Measurements from ENCODE around the gene WASF3. TPM values are rescaled to one million over a fixed set of nuclear protein-coding genes. Genes with fewer than 3 reads are reported as not detected.

Gene WASF3
- total RNA-seq, 3 donors from 2014 or later (not counting 1 experiment from before 2014, with no cell fraction given) = 0.61 TPM; not detected in 2

- Histone ChIP-seq H3K27me3 (ENCODE audit: control insufficient read depth, insufficient read depth, low read length) (no peaks in the 10 kb centered on the region), H3K4me3 (ENCODE audit: low read length) (no peak overlapping the region), H3K36me3 (ENCODE audit: control insufficient read depth, insufficient read depth, low read length) (no peaks in the 10 kb centered on the region), H3K9me3 (ENCODE audit: control insufficient read depth, insufficient read depth, low read length) (no peaks in the 10 kb centered on the region), H3K27ac (ENCODE audit: low read length) (no peak overlapping the region), H3K4me1 (ENCODE audit: control insufficient read depth, insufficient read depth, low read length) (no peaks in the 10 kb centered on the region)
- TF ChIP-seq CTCF (IDR thresholded peaks at IDR 0.05) = no peak
- 87% methylated on average over 5 of the region's 5 CpGs for WGBS (ENCODE audit: insufficient coverage)
- Mint-ChIP-seq H3K4me1 (no peaks in the 10 kb centered on the region), H3K27ac (no peak overlapping the region), H3K36me3 (no peaks in the 10 kb centered on the region), H3K27me3 (ENCODE audit: low read depth in 2 of 2) (peaks cover 4 to 11% of the 10 kb centered on the region in 2 donors), H3K9me3 (no peaks in the 10 kb centered on the region), H3K4me3 (no peak overlapping the region)
- ATAC-seq (peak in 1 of 3 donors; percentile 10), DNase-seq (no peak)
- intact Hi-C loops (cut with micrococcal nuclease) = no loop called here
These were observed 111.1 kb downstream of the WASF3 start for GRCh38 chr13:26668357-26669146.

DNA sequence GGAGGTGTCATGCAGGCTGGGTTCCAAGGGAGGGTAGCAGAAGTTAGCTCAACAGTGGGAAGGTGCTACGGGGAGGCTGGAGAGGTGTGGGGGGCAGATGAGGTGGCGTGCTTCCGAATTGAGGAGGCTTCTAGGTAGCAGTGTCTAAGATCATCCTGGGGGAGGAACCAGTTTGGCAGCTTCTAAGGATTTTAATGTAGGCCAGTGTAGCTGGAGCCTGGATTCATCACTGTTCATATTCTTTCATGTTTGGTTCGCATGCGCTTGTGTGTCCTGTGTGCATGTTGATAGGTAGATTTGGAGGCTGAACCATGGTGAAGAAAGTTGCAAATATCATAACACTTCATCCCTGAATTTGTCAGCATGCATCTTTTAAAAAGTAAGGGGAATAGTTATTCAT is 116.4 kb downstream of the WASF3 start:
- H3K36me3 Mint-ChIP-seq = no peaks in the 10 kb centered on the region
- 93% methylated on average over 3 of the region's 5 CpGs for WGBS (ENCODE audit: insufficient coverage)

DNA sequence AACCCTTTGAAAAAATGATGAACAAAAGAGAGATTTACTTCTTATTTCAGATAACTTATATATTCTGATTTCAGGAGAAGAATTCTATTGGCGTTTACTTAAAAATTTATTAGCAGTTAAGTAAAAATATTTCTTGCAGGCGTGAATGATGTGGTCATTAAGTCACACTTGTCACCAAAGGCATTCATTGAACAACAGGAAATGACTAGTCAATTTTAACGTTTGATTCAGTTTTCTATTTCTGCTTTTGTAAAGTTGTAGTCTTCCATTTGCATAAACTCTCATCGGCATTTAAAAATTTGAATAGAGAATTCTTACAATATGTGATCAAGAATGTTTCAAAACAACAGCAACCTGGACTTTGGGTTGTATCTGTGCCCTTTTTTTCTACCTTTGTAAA is 119.7 kb downstream of the WASF3 start:
- DNase-seq (no peak), ATAC-seq (no peak)
- intact Hi-C loops (cut with micrococcal nuclease) = no loop called here
- no peaks in the 10 kb centered on the region for H3K27me3 ChIP-seq (ENCODE audit: control insufficient read depth, insufficient read depth, low read length)
- no peak overlapping the region for H3K4me3 ChIP-seq (ENCODE audit: low read length)
- Mint-ChIP-seq H3K27me3 (ENCODE audit: low read depth in 2 of 2) (peaks cover 10 to 11% of the 10 kb centered on the region in 2 donors), H3K27ac (no peak overlapping the region), H3K9me3 (no peaks in the 10 kb centered on the region), H3K36me3 (no peaks in the 10 kb centered on the region), H3K4me1 (no peaks in the 10 kb centered on the region), H3K4me3 (no peak overlapping the region)
- H3K27ac ChIP-seq (ENCODE audit: low read length) = no peak overlapping the region
- 23% methylated on average over 3 of the region's 4 CpGs for WGBS (ENCODE audit: insufficient coverage)
- TF ChIP-seq CTCF (IDR thresholded peaks at IDR 0.05) = no peak
- H3K4me1 ChIP-seq (ENCODE audit: control insufficient read depth, insufficient read depth, low read length) = no peaks in the 10 kb centered on the region
- H3K9me3 ChIP-seq (ENCODE audit: control insufficient read depth, insufficient read depth, low read length) = no peaks in the 10 kb centered on the region
- no peaks in the 10 kb centered on the region for H3K36me3 ChIP-seq (ENCODE audit: control insufficient read depth, insufficient read depth, low read length)

More for the DNA sequence above, 116.4 kb downstream of the WASF3 start:
- no peak overlapping the region for H3K4me3 ChIP-seq (ENCODE audit: low read length)
- ATAC-seq (no peak), DNase-seq (no peak)
- intact Hi-C loops (cut with micrococcal nuclease) = no loop called here
- TF ChIP-seq CTCF (IDR thresholded peaks at IDR 0.05) = no peak
- no peaks in the 10 kb centered on the region for H3K36me3 ChIP-seq (ENCODE audit: control insufficient read depth, insufficient read depth, low read length)
- Mint-ChIP-seq H3K27me3 (ENCODE audit: low read depth in 2 of 2) (peaks cover 4 to 11% of the 10 kb centered on the region in 2 donors), H3K9me3 (no peaks in the 10 kb centered on the region), H3K4me3 (no peak overlapping the region), H3K27ac (no peak overlapping the region), H3K4me1 (no peaks in the 10 kb centered on the region)
- H3K27me3 ChIP-seq (ENCODE audit: control insufficient read depth, insufficient read depth, low read length) = no peaks in the 10 kb centered on the region
- H3K27ac ChIP-seq (ENCODE audit: low read length) = no peak overlapping the region
- H3K4me1 ChIP-seq (ENCODE audit: control insufficient read depth, insufficient read depth, low read length) = no peaks in the 10 kb centered on the region
- no peaks in the 10 kb centered on the region for H3K9me3 ChIP-seq (ENCODE audit: control insufficient read depth, insufficient read depth, low read length)

DNA sequence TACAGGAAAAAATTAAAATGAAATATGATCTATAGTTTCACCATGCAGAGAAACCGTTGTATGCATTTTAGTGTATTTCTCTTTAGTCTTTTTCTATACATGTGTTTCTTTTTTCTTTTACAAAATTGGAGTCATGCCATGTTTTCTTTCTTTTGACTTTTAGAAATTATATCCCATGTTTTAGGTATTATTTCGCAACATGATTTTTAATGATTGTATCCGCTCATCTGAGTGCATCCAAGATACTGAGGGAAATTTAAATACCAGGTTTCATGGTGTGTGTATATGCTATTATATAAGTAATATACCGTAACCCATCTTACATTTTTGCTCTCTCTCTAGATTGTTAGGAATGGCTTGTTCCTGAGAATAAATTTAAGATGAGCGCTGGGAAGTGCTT is 120.8 kb downstream of the WASF3 start:
- Mint-ChIP-seq H3K27ac (no peak overlapping the region), H3K36me3 (no peaks in the 10 kb centered on the region), H3K4me1 (no peaks in the 10 kb centered on the region), H3K9me3 (no peaks in the 10 kb centered on the region), H3K27me3 (ENCODE audit: low read depth in 2 of 2) (peaks cover 8 to 12% of the 10 kb centered on the region in 2 donors), H3K4me3 (no peak overlapping the region)
- Histone ChIP-seq H3K4me3 (ENCODE audit: low read length) (no peak overlapping the region), H3K27me3 (ENCODE audit: control insufficient read depth, insufficient read depth, low read length) (no peaks in the 10 kb centered on the region), H3K4me1 (ENCODE audit: control insufficient read depth, insufficient read depth, low read length) (no peaks in the 10 kb centered on the region), H3K27ac (ENCODE audit: low read length) (no peak overlapping the region), H3K9me3 (ENCODE audit: control insufficient read depth, insufficient read depth, low read length) (no peaks in the 10 kb centered on the region), H3K36me3 (ENCODE audit: control insufficient read depth, insufficient read depth, low read length) (no peaks in the 10 kb centered on the region)
- ATAC-seq (no peak), DNase-seq (no peak)
- 91% methylated on average over 1 of the region's 5 CpGs for WGBS (ENCODE audit: insufficient coverage)
- no peak for TF ChIP-seq CTCF (IDR thresholded peaks at IDR 0.05)
- intact Hi-C loops (cut with micrococcal nuclease) = no loop called here

All from natural killer cell (primary cell).